CD4-positive, CD25-positive, alpha-beta regulatory T cell (primary cell): Measurements from ENCODE around the gene PC. TPM values are rescaled to one million over a fixed set of nuclear protein-coding genes. Genes with fewer than 3 reads are reported as not detected.
"Not testable (repeated sequence)": the region's sequence is repeated elsewhere in the genome, so short reads cannot be mapped to it uniquely, and the experiment has no call there.

Experiments used
- ATAC-seq, 2 donors: fragments of 150-1000 bp; cut with Tn5 transposase; one replicate each; pipeline ENCODE4 v1.10.0; 2021; ENCODE audit warnings: low read depth in 2 of 2, moderate number of reproducible peaks in 2 of 2, moderate library complexity in 1 of 2
- DNase-seq, 3 donors: peaks; one replicate each; pipeline versions ENCODE4 v3.0.0 to v3.0.0-alpha.2; 2012 to 2022; ENCODE audit warnings: mixed read lengths in 1 of 3
- H3K27ac ChIP-seq: one replicate; pipeline ENCODE4 v1.7.0; 2013; ENCODE audit warnings: mild to moderate bottlenecking, low read length; ENCODE audit not compliant: insufficient read depth, poor library complexity, severe bottlenecking
- H3K27me3 ChIP-seq: one replicate; pipeline ENCODE4 v1.7.0; 2013; ENCODE audit warnings: low read length; ENCODE audit not compliant: control insufficient read depth, insufficient read depth
- H3K36me3 ChIP-seq: one replicate; pipeline ENCODE4 v1.7.0; 2013; ENCODE audit warnings: mild to moderate bottlenecking, low read length, moderate library complexity; ENCODE audit not compliant: control insufficient read depth, insufficient read depth
- H3K4me1 ChIP-seq: 2 replicates; pipeline ENCODE4 v1.7.0; 2013; ENCODE audit warnings: mild to moderate bottlenecking, low read length; ENCODE audit not compliant: insufficient read depth, control insufficient read depth, poor library complexity, severe bottlenecking
- H3K4me3 ChIP-seq: one replicate; pipeline ENCODE4 v1.7.0; 2013; ENCODE audit warnings: low read depth, mild to moderate bottlenecking, low read length, moderate library complexity
- H3K9me3 ChIP-seq, 2 experiments: 1 replicate in 1 of 2; 2 replicates in 1 of 2; pipeline ENCODE4 v1.7.0; 2013; ENCODE audit warnings: low read length in 2 of 2, mild to moderate bottlenecking in 1 of 2, moderate library complexity in 1 of 2; ENCODE audit not compliant: control insufficient read depth in 2 of 2
- H3K27ac Mint-ChIP-seq, 3 donors: one replicate each; pipeline ENCODE4 v1.8.0; 2020 to 2022; ENCODE audit warnings: mild to moderate bottlenecking in 3 of 3, mixed read lengths in 3 of 3, moderate library complexity in 2 of 3
- H3K27me3 Mint-ChIP-seq: one replicate; pipeline ENCODE4 v1.8.0; 2022; ENCODE audit warnings: mild to moderate bottlenecking, mixed read lengths
- H3K36me3 Mint-ChIP-seq: one replicate; pipeline ENCODE4 v1.8.0; 2020; ENCODE audit warnings: mixed read lengths
- H3K4me1 Mint-ChIP-seq, 4 donors: one replicate each; pipeline ENCODE4 v1.8.0; 2020 to 2022; ENCODE audit warnings: mixed read lengths in 4 of 4, mild to moderate bottlenecking in 1 of 4
- H3K4me3 Mint-ChIP-seq, 4 donors: one replicate each; pipeline ENCODE4 v1.8.0; 2020 to 2022; ENCODE audit warnings: mild to moderate bottlenecking in 4 of 4, mixed read lengths in 4 of 4, moderate library complexity in 3 of 4
- H3K9me3 Mint-ChIP-seq, 7 donors: one replicate each; pipeline ENCODE4 v1.8.0; 2020 to 2022; ENCODE audit warnings: mixed read lengths in 7 of 7, mild to moderate bottlenecking in 3 of 7, moderate library complexity in 2 of 7
- polyA plus RNA-seq, 4 donors: library from polyadenylated mRNA; unstranded; fragments of 300-500 nt; fragmentation: Illumina TruSeq; gene quantifications; one replicate each; pipeline ENCODE4 v1.2.3, GENCODE V29; 2021
- total RNA-seq: library from RNA; stranded (reverse); gene quantifications from one replicate; pipeline ENCODE4 v1.2.3, GENCODE V29; 2022

Gene PC
- total and polyA plus RNA-seq, 5 donors from 2014 or later = 2.0 to 7.4 (median 4.6) TPM

DNA sequence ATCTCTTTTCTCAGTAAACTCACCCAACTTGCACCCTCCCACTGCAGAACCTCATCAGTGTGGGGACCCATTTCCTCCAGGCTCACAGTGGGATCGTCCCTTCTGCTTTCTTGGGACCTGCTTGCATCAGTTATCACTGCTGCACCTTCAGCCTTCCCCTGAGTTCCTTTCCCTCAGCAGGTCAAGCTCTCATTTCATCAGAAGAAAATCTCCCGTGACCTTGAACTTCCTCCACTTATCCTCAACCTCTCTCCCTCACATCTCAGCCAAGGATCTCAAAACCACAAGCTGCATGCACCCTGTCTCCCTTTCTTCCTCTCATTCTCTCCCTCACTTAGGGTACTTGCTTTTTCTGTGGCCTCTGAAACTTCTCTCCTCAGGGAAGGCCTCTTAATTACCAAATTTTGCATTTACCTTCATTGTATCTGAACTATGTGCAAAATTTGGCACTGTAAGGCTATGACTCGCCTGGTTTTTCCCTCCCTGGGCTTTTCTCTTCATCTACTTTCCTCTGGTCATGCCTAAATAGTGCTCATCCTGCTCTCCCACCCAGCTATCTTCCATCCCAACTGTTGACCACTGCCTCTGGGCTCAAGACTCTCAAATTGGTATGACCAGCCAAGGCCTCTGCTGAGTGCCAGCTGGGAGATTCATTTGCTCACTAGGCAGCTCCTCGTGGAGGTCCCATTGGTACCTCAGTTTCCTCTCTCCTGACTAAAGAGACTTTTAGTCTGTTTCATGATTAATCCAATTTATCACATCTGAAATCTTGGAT lies 117.7 kb downstream of the PC start:
- no peak for DNase-seq
- peak overlapping the region; percentile 6 for H3K4me3 ChIP-seq
- Mint-ChIP-seq H3K36me3 (peaks cover 7% of the 10 kb centered on the region), H3K4me3 (peak overlapping the region; percentile 44 to 92 (median 56)), H3K27me3 (no peaks in the 10 kb centered on the region), H3K27ac (peak overlapping the region; percentile 74 to 97 (median 76)), H3K9me3 (no peaks in the 10 kb centered on the region), H3K4me1 (peaks cover 13 to 68% (median 39%) of the 10 kb centered on the region in 4 donors)
- H3K36me3 ChIP-seq = peaks cover 25% of the 10 kb centered on the region
- peak overlapping the region; percentile 98 for H3K27ac ChIP-seq
- peaks cover 48% of the 10 kb centered on the region for H3K4me1 ChIP-seq
- no peaks in the 10 kb centered on the region for H3K9me3 ChIP-seq
- ATAC-seq = no peak
- H3K27me3 ChIP-seq = no peaks in the 10 kb centered on the region

DNA sequence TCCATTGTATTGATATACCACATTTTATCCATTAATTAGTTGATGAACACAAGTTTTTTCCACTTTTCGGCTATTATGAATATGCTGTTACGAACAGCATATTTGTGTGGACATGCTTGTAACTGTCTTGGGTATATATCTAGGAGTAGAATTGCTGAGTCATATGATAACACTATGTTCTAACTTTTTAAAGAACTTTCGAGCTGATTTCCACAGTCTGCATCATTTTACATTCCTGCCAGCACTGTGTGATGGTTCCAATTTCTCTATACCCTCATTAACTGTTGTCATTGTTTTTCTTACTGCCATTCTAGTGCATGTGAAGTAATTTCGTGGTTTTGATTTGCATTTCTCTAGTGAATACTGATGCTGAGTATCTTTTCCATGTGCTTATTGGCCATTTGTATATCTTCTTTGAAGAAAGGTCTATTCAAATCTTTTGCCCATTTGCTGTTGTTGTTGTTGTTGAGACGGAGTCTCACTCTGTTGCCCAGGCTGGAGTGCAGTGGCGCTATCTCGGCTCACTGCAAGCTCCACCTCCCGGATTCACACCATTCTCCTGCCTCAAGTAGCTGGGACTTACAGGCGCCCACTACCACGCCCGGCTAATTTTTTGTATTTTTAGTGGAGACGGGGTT lies 122.3 kb downstream of the PC start:
- no peak for ATAC-seq
- Histone ChIP-seq H3K4me3 (no peak overlapping the region), H3K27ac (no peak overlapping the region), H3K36me3 (peaks cover 17% of the 10 kb centered on the region), H3K4me1 (peaks cover 17% of the 10 kb centered on the region), H3K27me3 (no peaks in the 10 kb centered on the region), H3K9me3 (no peaks in the 10 kb centered on the region)
- no peaks in the 10 kb centered on the region for H3K9me3 Mint-ChIP-seq
- H3K27me3 Mint-ChIP-seq = no peaks in the 10 kb centered on the region
- H3K4me1 Mint-ChIP-seq = peaks cover 15 to 34% (median 22%) of the 10 kb centered on the region in 4 donors
- no peak overlapping the region for H3K4me3 Mint-ChIP-seq
- DNase-seq = no peak
- H3K36me3 Mint-ChIP-seq = peaks cover 7% of the 10 kb centered on the region
- no peak overlapping the region for H3K27ac Mint-ChIP-seq

DNA sequence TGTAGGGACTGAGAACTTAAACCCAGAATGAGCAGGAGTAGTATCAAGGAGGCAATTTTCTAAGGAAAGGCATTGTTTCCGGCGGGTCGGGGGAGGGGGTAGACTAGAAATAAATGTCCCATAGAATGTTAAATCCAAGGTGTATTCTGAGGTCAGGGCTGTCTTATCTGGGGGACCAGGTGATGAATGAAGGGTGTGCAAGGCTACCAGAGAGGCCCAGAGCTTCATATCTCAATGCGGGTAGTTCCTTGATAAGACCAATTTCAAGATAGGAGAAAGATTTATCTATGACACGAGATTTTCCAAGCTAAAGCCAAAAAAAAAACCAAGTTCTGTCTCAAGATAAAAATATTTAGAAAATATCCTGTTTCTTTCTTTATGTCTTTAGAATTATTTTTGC lies 123.2 kb downstream of the PC start:
- Histone ChIP-seq H3K27ac (no peak overlapping the region), H3K27me3 (no peaks in the 10 kb centered on the region), H3K9me3 (no peaks in the 10 kb centered on the region), H3K4me1 (peaks cover 8% of the 10 kb centered on the region), H3K36me3 (peaks cover 14% of the 10 kb centered on the region), H3K4me3 (no peak overlapping the region)
- Mint-ChIP-seq H3K9me3 (no peaks in the 10 kb centered on the region), H3K4me3 (no peak overlapping the region), H3K27ac (no peak overlapping the region), H3K4me1 (peaks cover 9 to 24% (median 21%) of the 10 kb centered on the region in 4 donors), H3K27me3 (no peaks in the 10 kb centered on the region), H3K36me3 (no peaks in the 10 kb centered on the region)
- ATAC-seq (no peak), DNase-seq (no peak)

DNA sequence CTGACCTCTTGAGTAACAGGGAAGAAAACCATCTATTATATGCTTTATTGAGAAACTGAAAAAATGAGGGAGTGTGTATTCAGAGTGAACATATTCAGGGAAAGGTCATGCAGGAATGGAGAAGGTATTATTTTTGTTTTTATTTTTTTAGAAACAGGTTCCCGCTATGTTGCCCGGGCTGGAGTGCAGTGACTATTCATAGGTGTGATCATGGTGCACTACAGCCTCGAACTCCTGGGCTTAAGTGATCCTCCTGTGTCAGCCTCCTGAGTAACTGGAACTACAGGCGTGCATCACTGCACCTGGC lies 123.7 kb downstream of the PC start:
- Histone ChIP-seq H3K27ac (no peak overlapping the region), H3K27me3 (no peaks in the 10 kb centered on the region), H3K9me3 (no peaks in the 10 kb centered on the region), H3K4me3 (no peak overlapping the region), H3K36me3 (peaks cover 11% of the 10 kb centered on the region), H3K4me1 (peaks cover 3% of the 10 kb centered on the region)
- Mint-ChIP-seq H3K4me1 (peaks cover 8 to 20% (median 19%) of the 10 kb centered on the region in 4 donors), H3K27ac (peak overlapping the region in 2 of 3 donors; percentile 8 to 12), H3K36me3 (no peaks in the 10 kb centered on the region), H3K9me3 (no peaks in the 10 kb centered on the region), H3K4me3 (peak overlapping the region in 1 of 4 donors; percentile 43), H3K27me3 (no peaks in the 10 kb centered on the region)
- DNase-seq (no peak), ATAC-seq (no peak)

DNA sequence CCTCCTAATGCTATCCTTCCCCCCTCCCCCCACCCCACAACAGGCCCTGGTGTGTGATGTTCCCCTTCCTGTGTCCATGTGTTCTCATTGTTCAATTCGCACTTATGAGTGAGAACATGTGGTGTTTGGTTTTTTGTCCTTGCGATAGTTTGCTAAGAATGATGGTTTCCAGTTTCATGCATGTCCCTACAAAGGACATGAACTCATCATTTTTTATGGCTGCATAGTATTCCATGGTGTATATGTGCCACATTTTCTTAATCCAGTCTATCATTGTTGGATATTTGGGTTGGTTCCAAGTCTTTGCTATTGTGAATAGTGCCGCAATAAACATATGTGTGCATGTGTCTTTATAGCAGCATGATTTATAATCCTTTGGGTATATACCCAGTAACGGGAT lies 133.6 kb downstream of the PC start:
- not testable (repeated sequence) for H3K4me3 Mint-ChIP-seq, DNase-seq, ATAC-seq, H3K27me3 ChIP-seq, H3K36me3 ChIP-seq, H3K4me1 Mint-ChIP-seq, H3K27me3 Mint-ChIP-seq, H3K4me1 ChIP-seq, H3K4me3 ChIP-seq, H3K36me3 Mint-ChIP-seq, H3K27ac Mint-ChIP-seq, H3K9me3 Mint-ChIP-seq, H3K9me3 ChIP-seq, H3K27ac ChIP-seq

DNA sequence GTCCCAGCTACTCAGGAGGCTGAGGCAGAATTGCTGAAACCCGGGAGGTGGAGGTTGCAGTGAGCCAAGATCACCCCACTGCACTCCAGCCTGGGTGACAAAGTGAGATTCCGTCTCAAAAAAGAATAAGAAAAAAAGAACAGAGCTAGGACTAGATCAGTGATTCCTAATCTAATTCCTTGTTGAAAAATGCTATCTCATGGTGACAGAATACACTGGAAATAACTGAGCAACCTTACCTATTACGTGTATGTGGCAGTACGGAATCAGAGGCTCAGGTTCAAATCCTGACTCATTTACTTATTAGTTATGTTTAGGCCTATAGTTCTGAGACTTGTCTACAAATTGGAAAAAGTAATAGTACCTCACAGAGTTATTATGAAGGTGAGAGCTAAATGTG lies 134.5 kb downstream of the PC start:
- peaks cover 4% of the 10 kb centered on the region for H3K27me3 Mint-ChIP-seq
- peaks cover 8% of the 10 kb centered on the region for H3K36me3 Mint-ChIP-seq
- peak overlapping the region in 1 of 4 donors; percentile 47 for H3K4me3 Mint-ChIP-seq
- H3K27ac Mint-ChIP-seq = no peak overlapping the region
- no peaks in the 10 kb centered on the region for H3K27me3 ChIP-seq
- H3K4me3 ChIP-seq = no peak overlapping the region
- H3K36me3 ChIP-seq = peaks cover 7% of the 10 kb centered on the region
- H3K27ac ChIP-seq = no peak overlapping the region
- peaks cover 0 to 8% (median 3%) of the 10 kb centered on the region in 4 donors for H3K4me1 Mint-ChIP-seq
- DNase-seq = no peak
- no peak for ATAC-seq
- H3K4me1 ChIP-seq = no peaks in the 10 kb centered on the region
- no peaks in the 10 kb centered on the region for H3K9me3 Mint-ChIP-seq
- no peaks in the 10 kb centered on the region for H3K9me3 ChIP-seq

DNA sequence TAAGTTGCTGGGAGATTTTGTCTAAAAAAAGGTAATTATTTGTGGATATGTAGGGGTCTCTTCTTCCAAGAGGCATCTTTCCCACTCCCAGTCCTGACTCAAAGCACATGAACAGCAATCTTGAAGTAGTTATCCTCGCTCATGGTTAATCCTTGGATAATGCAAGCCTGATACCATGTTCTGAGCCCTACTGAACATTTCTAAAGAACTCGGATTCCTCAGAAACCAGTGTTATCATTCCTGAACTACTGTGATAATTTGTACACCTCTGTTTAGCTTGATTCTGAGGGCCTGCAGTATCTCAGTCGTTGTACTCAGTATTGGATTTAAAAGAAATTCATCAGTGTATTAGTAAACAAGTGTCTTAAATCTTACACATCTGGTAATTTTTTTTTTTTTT lies 137.3 kb downstream of the PC start:
- no peak overlapping the region for H3K27ac Mint-ChIP-seq
- H3K4me1 ChIP-seq = no peaks in the 10 kb centered on the region
- H3K9me3 ChIP-seq = no peaks in the 10 kb centered on the region
- no peak overlapping the region for H3K27ac ChIP-seq
- no peaks in the 10 kb centered on the region for H3K27me3 Mint-ChIP-seq
- H3K9me3 Mint-ChIP-seq = no peaks in the 10 kb centered on the region
- DNase-seq = no peak
- H3K27me3 ChIP-seq = no peaks in the 10 kb centered on the region
- no peak overlapping the region for H3K4me3 ChIP-seq
- H3K36me3 ChIP-seq = no peaks in the 10 kb centered on the region
- ATAC-seq = no peak
- H3K36me3 Mint-ChIP-seq = peaks cover 4% of the 10 kb centered on the region
- no peak overlapping the region for H3K4me3 Mint-ChIP-seq
- no peaks in the 10 kb centered on the region for H3K4me1 Mint-ChIP-seq

DNA sequence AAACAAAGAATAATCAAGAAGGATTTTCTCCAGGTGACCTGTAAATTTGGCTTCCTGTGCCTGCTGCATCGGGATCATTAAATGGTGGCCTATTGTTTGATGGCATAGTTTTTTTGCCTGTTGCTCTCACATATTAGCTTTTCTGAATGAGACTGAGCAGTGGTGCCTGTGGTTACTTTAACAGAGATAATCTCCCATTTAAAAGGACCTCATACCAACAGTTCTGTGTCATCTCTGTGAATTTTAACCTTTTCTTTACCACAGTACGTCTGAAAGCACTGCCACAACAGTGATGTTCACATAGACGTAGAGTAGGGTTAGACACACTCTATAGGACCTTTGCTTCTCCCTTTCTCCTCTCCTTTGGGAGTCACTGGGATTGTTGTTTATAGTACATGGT lies 137.8 kb downstream of the PC start:
- H3K4me3 Mint-ChIP-seq = no peak overlapping the region
- Histone ChIP-seq H3K36me3 (no peaks in the 10 kb centered on the region), H3K27ac (no peak overlapping the region), H3K4me3 (no peak overlapping the region), H3K9me3 (no peaks in the 10 kb centered on the region), H3K27me3 (no peaks in the 10 kb centered on the region), H3K4me1 (no peaks in the 10 kb centered on the region)
- DNase-seq (no peak), ATAC-seq (no peak)
- no peak overlapping the region for H3K27ac Mint-ChIP-seq
- peaks cover 4% of the 10 kb centered on the region for H3K36me3 Mint-ChIP-seq
- no peaks in the 10 kb centered on the region for H3K9me3 Mint-ChIP-seq
- no peaks in the 10 kb centered on the region for H3K27me3 Mint-ChIP-seq
- no peaks in the 10 kb centered on the region for H3K4me1 Mint-ChIP-seq
